Effector CD8-positive, alpha-beta T cell (primary cell): ENCODE results near the gene TAF4.
"Not testable (repeated sequence)": the region's sequence is repeated elsewhere in the genome, so short reads cannot be mapped to it uniquely, and the experiment has no call there.

Experiments used
- DNase-seq: peaks from one replicate; lab custom pipeline; 2025; lab: John Stamatoyannopoulos, UW
- total RNA-seq, 4 experiments: gene quantifications; one replicate each; lab custom pipeline; 2026; lab: John Stamatoyannopoulos, UW

Gene TAF4
- 29.1 to 48.0 (median 36.1) reads per million in 4 experiments for total RNA-seq

GRCh38 chr20:62065674-62066338 lies at the start of gene TAF4:
Gene TAF4 (minus strand): TSS chr20:62065881. CDS start chr20:62065810, 71 bp downstream.
- peak; percentile 75 for DNase-seq

GRCh38 chr20:62114894-62115293 lies 49.2 kb upstream of the TAF4 start:
- no peak for DNase-seq

- DNase-seq: no peak
Observed at GRCh38 chr20:62112368-62112767, 46.7 kb upstream of the TAF4 start.

GRCh38 chr20:62111148-62111547 lies 45.5 kb upstream of the TAF4 start:
- no peak for DNase-seq

- DNase-seq: no peak
Observed at GRCh38 chr20:62105592-62105991, 39.9 kb upstream of the TAF4 start.

DNA sequence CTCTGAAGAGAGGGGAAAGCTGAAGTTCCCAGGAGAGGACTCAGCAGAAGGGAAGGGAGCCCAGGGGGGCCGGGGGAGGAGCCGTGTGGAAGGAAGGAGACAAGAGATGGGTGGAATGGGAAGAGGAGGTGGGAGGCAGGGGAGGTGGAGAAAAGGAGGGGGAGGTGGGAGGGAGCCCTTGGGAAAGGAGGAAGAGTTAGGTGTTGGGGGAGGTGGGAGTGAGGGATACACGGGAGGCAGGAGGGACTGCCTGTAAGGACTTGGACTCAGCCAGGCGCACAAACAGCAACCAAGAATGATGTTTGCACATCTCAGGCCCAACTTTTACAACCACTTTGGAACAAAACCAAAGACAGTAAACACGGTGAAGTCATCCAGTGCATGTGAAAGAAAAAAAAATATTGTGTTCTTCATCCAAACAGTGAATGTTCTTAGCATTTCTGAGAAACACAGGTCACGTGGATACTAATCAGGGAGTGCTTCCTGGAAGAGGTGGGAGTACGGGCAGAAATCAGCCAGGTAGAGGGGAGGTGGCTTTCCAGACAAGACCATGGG lies 39.2 kb upstream of the TAF4 start:
- no peak for DNase-seq

- DNase-seq: no peak
Observed at GRCh38 chr20:62104234-62104789, 38.6 kb upstream of the TAF4 start.

DNA sequence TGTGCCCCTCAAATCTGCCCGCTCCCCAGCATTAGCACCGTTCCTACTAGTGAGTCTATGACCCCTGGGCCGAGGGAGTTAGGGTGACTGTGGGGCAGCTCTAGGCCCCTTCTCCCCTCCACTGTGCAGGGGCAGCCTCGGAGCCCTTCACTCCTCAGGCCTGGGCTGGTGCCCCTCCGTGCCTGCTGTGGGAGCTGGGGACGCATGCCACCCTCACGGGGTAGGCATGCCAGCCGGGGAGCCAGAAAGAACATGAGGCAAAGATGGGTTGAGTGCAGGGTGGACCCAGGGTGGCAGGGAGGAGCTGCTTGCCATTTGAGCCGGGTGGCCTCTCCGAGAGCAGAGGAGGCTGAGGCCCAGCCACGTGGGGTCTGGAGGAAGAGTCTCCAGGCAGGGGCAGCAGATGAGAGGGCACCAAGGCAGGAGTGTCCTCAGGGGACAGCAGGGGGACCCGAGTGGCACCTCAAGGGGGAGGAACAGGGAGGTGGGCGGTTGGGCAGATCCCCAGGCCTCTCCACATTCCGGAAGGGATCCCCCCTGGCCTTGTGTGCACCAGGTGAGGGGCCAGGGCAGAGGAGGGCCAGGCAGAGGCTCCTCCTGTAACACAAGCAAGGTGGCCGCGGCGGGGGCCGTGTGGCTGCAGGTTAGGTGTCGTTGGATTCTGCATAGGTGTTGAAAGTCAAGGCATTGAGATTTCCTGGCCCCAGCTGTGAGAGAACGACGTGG lies 38.0 kb upstream of the TAF4 start:
- DNase-seq: no peak

GRCh38 chr20:62101078-62101477 lies 35.4 kb upstream of the TAF4 start:
- no peak for DNase-seq

DNA sequence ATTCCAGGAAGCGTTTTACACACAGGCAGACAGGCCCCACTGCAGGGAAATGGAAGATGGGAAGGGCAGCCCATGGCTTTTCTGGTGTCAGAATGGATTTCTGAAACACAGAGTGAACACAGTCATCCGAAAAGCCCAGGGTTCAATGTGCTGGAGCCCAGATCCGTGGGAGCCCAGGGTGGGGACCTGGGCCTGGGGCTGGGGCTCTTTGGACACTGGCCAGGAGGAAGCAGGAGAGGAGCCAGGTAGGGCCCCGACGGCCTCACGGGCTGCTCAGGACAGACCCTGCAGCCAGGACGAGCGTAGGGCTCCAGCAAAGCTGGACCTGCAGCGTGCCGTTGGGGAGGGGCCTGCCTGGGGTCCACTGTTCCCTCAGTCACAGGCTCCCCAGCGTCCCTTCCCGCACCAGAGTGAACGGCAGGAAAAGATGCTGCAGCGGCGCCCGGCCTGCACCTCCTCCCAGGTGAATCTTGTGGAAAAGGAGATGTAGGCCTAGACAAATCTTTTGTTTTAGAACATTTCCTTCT lies 32.3 kb upstream of the TAF4 start:
- DNase-seq: no peak

DNA sequence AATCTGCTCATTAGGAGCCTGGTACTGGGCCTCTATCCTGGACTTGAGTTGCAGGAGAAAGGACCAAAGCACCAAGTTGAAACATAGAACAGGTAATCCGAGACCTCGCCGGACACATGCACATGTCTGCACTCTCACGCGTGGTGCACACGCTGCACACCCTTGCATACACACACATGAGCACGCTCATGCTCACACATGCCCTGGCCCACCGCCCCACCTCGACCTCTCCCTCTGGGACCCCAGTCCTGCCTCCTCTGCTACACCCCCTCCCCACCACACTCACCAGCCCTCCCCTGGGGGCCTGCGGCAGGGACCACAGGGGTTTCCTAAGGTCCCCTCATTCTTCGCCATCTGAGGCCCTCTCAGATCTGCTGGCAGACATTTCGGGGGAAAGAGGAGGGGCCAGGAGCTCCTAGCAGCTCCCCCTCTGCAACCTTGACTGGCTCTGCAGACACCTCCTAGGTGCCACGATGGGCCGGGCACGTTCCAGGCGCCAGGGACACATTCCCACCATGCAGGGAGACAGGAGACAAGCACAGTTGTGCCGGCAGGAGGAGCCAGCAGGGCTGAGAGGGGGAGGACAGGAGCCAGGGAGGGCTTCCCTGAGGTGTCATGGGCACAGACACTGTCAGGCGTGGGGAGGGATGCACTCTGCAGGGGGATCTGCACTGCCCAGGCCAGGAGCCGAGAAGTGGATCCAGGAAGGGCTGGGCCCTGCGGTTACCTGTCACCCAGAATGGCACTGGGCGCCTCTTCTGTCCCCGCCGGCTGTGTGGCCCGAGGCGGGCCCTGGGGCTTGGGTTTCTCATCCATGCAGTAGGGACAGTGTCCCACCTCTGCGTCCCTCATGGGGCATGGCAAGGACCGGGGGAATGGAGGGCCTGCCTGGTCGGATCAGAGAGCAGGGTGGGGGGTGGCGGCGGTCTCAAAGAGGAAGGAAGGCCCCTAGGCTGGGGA lies 31.0 kb upstream of the TAF4 start:
- no peak for DNase-seq

- no peak for DNase-seq
Observed at GRCh38 chr20:62089393-62089792, 23.7 kb upstream of the TAF4 start.

DNA sequence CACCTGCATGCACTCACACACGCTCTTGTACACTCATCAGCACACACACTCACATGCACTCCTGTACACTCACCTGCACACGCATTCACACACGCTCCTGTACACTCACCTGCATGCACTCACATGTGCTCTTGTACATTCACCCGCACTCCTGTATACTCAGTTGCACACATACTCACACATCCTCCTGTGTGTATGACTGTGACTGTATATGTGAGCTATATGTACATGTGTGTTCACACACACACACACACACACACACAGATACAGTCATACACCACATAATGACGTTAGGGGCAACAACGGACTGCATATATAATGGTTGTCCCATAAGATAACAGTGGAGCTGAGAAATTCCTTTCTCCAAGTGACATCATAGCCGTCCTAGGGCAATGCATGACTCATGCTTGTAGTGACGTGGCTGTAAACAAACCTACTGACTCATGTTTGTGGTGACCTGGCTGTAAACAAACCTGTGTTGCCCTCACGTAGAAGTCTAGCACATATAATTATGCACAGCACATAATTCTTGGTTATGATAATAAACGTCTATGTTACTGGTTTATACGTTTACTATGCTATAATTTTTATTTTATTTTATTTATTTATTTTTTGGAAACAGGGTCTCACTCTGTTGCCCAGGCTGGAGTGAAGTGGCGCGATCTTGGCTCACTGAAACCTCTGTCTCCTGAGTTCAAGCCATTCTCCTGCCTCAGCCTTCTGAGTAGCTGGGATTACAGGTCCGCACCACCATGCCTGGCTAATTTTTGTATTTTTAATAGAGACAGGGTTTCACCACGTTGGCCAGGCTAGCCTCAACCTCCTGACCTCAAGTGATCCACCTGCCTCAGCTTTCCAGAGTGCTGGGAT lies 22.8 kb upstream of the TAF4 start:
- DNase-seq: no peak

DNA sequence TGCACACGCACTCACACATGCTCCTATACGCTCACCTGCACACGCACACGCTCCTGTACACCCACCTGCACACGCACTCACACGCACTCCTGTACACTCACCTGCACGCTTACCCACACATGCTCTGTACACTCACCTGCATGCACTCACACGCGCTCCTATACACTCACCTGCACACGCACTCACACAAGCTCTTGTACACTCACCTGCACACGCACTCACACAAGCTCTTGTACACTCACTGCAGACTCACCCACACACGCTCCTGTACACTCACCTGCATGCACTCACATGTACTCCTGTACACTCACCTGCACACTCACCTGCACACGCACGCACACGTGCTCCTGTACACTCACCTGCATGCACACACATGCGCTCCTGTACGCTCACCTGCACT lies 22.0 kb upstream of the TAF4 start:
- DNase-seq: no peak

DNA sequence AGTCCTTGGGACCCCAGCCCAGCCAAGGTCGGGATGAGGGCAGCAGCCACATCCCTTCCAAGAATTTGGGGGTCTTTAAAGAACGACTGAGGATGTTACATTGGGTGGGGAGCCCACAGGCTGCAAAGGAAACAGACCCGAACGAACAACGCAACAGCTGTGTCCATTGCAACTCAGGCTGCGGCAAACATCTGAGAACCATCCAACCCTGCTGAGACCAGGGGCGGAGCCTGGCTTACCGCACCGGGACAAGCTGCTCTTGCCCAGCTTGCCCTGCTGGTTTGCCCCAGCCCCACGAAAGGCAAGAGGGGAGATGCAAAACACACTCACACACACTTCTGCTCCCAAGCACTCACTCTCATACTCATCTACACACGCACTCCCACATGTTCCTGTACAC lies 21.5 kb upstream of the TAF4 start:
- DNase-seq: no peak

GRCh38 chr20:62085206-62085605 lies 19.5 kb upstream of the TAF4 start:
- no peak for DNase-seq

- DNase-seq: not testable (repeated sequence)
Observed at GRCh38 chr20:62084224-62084623, 18.5 kb upstream of the TAF4 start.

DNA sequence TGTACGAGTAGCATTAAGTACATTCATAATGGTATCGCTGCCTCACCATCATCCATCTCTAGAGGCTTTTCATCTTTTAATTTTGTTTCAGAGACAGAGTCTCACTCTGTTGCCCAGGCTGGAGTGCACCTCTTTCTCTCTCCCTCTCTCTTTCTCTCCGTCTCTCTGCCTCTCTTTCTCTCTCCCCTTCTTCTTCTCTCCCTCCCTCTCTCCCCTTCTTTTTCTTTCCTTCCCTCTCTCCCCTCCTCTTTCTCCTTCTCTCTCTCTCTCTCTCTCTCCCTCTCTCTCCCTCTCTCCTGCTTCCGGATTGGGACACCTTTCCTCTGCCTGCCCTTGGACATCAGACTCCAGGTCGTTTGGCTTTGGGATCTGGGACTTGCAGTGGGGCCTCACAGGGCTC lies 17.6 kb upstream of the TAF4 start:
- no peak for DNase-seq

- no peak for DNase-seq
Observed at GRCh38 chr20:62080249-62080990, 14.7 kb upstream of the TAF4 start.

- no peak for DNase-seq
Observed at GRCh38 chr20:62079166-62079565, 13.5 kb upstream of the TAF4 start.
